HEK293T (cell line): ENCODE measurements around the gene NUP58.

ENCODE experiments used
- CTCF ChIA-PET: fragments of 350-600 bp; formaldehyde crosslinking; extraction: SDS; loops from one replicate; lab custom pipeline; 2021; ENCODE audit warnings: antibody characterized with exemption, inconsistent platforms; lab: Yijun Ruan, JAX
- POLR2A ChIA-PET: fragments of 350-600 bp; formaldehyde crosslinking; extraction: SDS; loops from one replicate; lab custom pipeline; 2020; ENCODE audit warnings: antibody characterized with exemption, inconsistent platforms; lab: Yijun Ruan, JAX
- DNase-seq: peaks from one replicate; pipeline ENCODE4 v3.0.0; 2012; ENCODE audit warnings: mixed read lengths; ENCODE audit errors: extremely low spot score
- ARNT ChIP-seq: fragments of 450-650 bp; IDR thresholded peaks from 2 replicates; pipeline ENCODE4 v1.6.1; 2017; ENCODE audit warnings: mild to moderate bottlenecking
- BHLHE40 ChIP-seq: fragments of 450-650 bp; IDR thresholded peaks from 2 replicates; pipeline ENCODE4 v1.6.1; 2016; ENCODE audit warnings: mild to moderate bottlenecking, moderate library complexity, borderline replicate concordance
- CTBP1 ChIP-seq: fragments of 450-650 bp; IDR thresholded peaks from 2 replicates; pipeline ENCODE4 v1.6.1; 2016; ENCODE audit warnings: borderline replicate concordance
- ELF4 ChIP-seq: fragments of 450-650 bp; IDR thresholded peaks from 2 replicates; pipeline ENCODE4 v1.6.1; 2017; ENCODE audit warnings: antibody characterized with exemption
- FOXA1 ChIP-seq: fragments of 450-650 bp; IDR thresholded peaks from 2 replicates; pipeline ENCODE4 v1.6.1; 2016; ENCODE audit warnings: mild to moderate bottlenecking
- FOXK2 ChIP-seq: fragments of 450-650 bp; IDR thresholded peaks from 2 replicates; pipeline ENCODE4 v1.6.1; 2016; ENCODE audit warnings: mild to moderate bottlenecking
- FOXM1 ChIP-seq: fragments of 450-650 bp; IDR thresholded peaks from 2 replicates; pipeline ENCODE4 v1.6.1; 2017; ENCODE audit warnings: mild to moderate bottlenecking, borderline replicate concordance
- HDGF ChIP-seq: fragments of 450-650 bp; IDR thresholded peaks from 2 replicates; pipeline ENCODE4 v1.6.1; 2017; ENCODE audit warnings: antibody characterized with exemption, borderline replicate concordance
- L3MBTL2 ChIP-seq: fragments of 450-650 bp; conservative IDR thresholded peaks from 2 replicates; pipeline ENCODE4 v1.6.1; 2016; ENCODE audit warnings: mild to moderate bottlenecking
- LEF1 ChIP-seq: fragments of 450-650 bp; IDR thresholded peaks from 2 replicates; pipeline ENCODE4 v1.6.1; 2017; ENCODE audit warnings: mild to moderate bottlenecking, borderline replicate concordance
- NFRKB ChIP-seq: fragments of 450-650 bp; IDR thresholded peaks from 2 replicates; pipeline ENCODE4 v1.6.1; 2016; ENCODE audit warnings: mild to moderate bottlenecking, moderate library complexity
- PKNOX1 ChIP-seq: fragments of 450-650 bp; IDR thresholded peaks from 2 replicates; pipeline ENCODE4 v1.6.1; 2016
- SP1 ChIP-seq: fragments of 450-650 bp; IDR thresholded peaks from 2 replicates; pipeline ENCODE4 v1.6.1; 2017
- SUZ12 ChIP-seq: fragments of 450-650 bp; IDR thresholded peaks from 2 replicates; pipeline ENCODE4 v1.6.1; 2016; ENCODE audit warnings: mild to moderate bottlenecking
- TARDBP ChIP-seq: fragments of 450-650 bp; IDR thresholded peaks from 2 replicates; pipeline ENCODE4 v1.6.1; 2016
- ZNF384 ChIP-seq: fragments of 450-650 bp; IDR thresholded peaks from 2 replicates; pipeline ENCODE4 v1.6.1; 2016

The NUP58 gene

GRCh38 chr13:25291691-25292090, 9.7 kb upstream of the NUP58 start:
- CTCF ChIA-PET: no interaction called here
- POLR2A ChIA-PET: interaction anchor here (1.8 kb wide), 1 partner anchor 10 kb away, joined by 5 read pairs; the partner anchor contains the start of gene NUP58

GRCh38 chr13:25292301-25292700, 9.1 kb upstream of the NUP58 start:
- ChIA-PET CTCF (no interaction called here), POLR2A (interaction anchor here (1.8 kb wide), 1 partner anchor 9 kb away, joined by 5 read pairs; the partner anchor contains the start of gene NUP58)
- no peak for TF ChIP-seq HDGF
- no peak for TF ChIP-seq ZNF384
- TF ChIP-seq LEF1: no peak
- TF ChIP-seq NFRKB: no peak
- no peak for TF ChIP-seq FOXA1
- no peak for TF ChIP-seq SP1
- no peak for TF ChIP-seq FOXM1
- no peak for TF ChIP-seq CTBP1
- no peak for TF ChIP-seq ELF4
- TF ChIP-seq PKNOX1: no peak
- TF ChIP-seq ARNT: no peak
- no peak for TF ChIP-seq BHLHE40
- TF ChIP-seq TARDBP: no peak
- no peak; the same call in 1 of the 2 replicates for TF ChIP-seq L3MBTL2
- DNase-seq: peak; percentile 23

More at GRCh38 chr13:25291691-25292090, 9.7 kb upstream of the NUP58 start:
- TF ChIP-seq BHLHE40 (no peak), FOXA1 (no peak), LEF1 (no peak), CTBP1 (no peak), SP1 (no peak), SUZ12 (no peak), NFRKB (no peak), ZNF384 (no peak), ELF4 (no peak), ARNT (no peak), FOXM1 (no peak)
- no peak for DNase-seq

GRCh38 chr13:25295228-25295627, 6.2 kb upstream of the NUP58 start:
- ChIA-PET CTCF (no interaction called here), POLR2A (no interaction called here)
- no peak for DNase-seq
- TF ChIP-seq ELF4 (no peak), ZNF384 (no peak), FOXK2 (no peak), ARNT (no peak), BHLHE40 (no peak), FOXA1 (no peak), FOXM1 (no peak), L3MBTL2 (no peak), SP1 (no peak), NFRKB (no peak)

DNA sequence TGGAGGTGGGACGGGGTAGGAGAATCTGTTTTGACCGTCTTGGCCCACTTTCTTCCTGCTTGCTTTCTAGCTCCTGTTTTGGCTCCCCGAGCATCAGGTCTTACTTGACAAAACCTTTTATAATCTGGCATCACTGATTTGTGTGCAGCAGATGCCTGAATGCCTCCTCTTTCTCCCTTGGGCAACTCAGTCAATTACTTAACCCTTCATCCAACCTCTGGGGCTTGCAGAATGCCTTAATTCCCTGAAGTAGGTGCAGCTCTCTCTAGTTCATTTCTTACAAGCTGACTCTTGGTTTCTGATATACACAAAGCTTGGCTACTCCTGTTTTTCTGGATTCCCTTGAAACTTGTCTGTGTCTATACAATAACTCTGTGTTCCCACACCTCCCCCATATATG, 5.7 kb upstream of the NUP58 start:
- ChIA-PET CTCF (no interaction called here), POLR2A (no interaction called here)
- no peak for TF ChIP-seq SP1
- TF ChIP-seq TARDBP: no peak
- no peak for TF ChIP-seq ZNF384
- no peak for DNase-seq

GRCh38 chr13:25300861-25301346, 521 bp upstream of the NUP58 start:
- CTCF ChIA-PET: no interaction called here
- TF ChIP-seq FOXM1: no peak
- no peak for TF ChIP-seq HDGF
- TF ChIP-seq L3MBTL2: peak; percentile 68
- TF ChIP-seq TARDBP: no peak
- no peak for TF ChIP-seq CTBP1
- no peak for TF ChIP-seq FOXA1
- no peak for TF ChIP-seq SUZ12
- TF ChIP-seq SP1: no peak
- no peak for TF ChIP-seq ARNT
- POLR2A ChIA-PET: interaction anchor here (1.4 kb wide), 1 partner anchor 9 kb away, joined by 5 read pairs; no protein-coding TSS in a partner anchor
- peak; percentile 6 for DNase-seq

DNA sequence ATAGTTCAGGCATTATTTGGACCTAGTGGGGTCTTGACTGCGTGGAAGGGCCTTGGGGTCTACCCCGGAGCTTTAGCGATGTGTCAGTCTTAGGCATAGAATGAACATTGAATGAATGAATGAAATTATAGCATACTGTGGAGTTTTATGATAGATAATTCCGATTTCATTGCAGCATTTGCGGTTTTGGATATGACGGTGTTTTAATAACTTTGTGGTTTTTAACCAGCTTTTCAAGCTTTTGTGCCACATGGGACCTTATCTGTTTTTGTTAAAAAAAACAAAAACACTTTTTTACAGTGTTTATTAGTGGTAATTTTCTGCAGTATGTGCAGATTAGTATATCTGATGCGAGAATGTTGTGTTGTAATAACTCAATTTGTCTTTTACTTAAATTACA, 696 bp downstream of the NUP58 start:
- ChIA-PET CTCF (no interaction called here), POLR2A (interaction anchor here (1.4 kb wide), 1 partner anchor 10 kb away, joined by 5 read pairs; no protein-coding TSS in a partner anchor)
- no peak for DNase-seq
- no peak for TF ChIP-seq ZNF384
- TF ChIP-seq HDGF: no peak
- no peak for TF ChIP-seq ELF4
- TF ChIP-seq CTBP1: no peak
- no peak for TF ChIP-seq SUZ12
- TF ChIP-seq ARNT: no peak
- TF ChIP-seq FOXA1: no peak
- no peak for TF ChIP-seq LEF1
- TF ChIP-seq BHLHE40: no peak
- no peak for TF ChIP-seq FOXK2
- TF ChIP-seq SP1: no peak
- no peak for TF ChIP-seq TARDBP
- TF ChIP-seq NFRKB: no peak
- TF ChIP-seq FOXM1: no peak
- no peak for TF ChIP-seq L3MBTL2
- TF ChIP-seq PKNOX1: no peak

DNA sequence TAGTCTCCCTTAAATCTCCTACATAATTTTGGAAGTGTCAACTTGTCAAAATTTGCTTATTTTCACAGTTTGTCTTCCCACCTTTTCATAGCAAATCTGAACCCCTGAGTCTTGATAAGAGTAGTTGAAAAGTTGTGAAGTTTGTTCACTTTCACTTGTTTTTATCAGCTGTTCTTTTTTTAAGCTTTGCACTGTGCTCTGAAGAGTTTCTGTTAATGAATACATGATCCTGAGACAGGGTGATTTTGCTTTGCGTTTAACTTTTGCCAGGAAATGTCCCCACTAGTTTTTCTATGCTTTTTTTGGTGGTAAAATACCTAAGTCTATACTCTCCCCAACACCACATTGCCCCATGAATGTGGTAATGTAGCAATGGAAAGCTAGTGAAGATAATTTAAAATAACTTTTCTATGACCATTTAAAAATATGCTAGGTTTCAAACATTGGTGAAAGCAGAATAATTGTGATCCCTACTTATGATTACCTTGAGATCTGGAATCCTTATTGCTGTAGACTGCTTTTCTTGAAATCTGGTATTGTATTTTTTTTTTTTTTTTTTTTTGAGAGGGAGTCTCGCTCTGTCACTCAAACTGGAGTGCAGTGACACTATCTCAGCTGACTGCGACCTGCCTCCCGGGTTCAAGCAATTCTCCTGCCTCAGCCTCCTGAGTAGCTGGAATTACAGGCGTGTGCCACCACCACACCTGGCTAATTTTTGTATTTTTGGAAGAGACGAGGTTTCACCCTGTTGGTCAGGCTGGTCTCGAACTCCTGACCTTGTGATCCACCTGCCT, 5.4 kb downstream of the NUP58 start:
- POLR2A ChIA-PET: no interaction called here
- CTCF ChIA-PET: no interaction called here
- no peak for DNase-seq
- TF ChIP-seq PKNOX1: peak; percentile 56
- no peak for TF ChIP-seq L3MBTL2
